Thyroid gland (tissue), 4 donors: ENCODE data around the gene PHF21B.

Source experiments
- CTCF ChIP-seq, 6 experiments: fragments of 200-600 bp in 3 of 6; fragments of 450-650 bp in 3 of 6; sonication (generic) in 3 of 6; IDR thresholded peaks; one replicate each; pipeline ENCODE4 v1.5.1; 2016 to 2019; ENCODE audit warnings: antibody characterized with exemption in 6 of 6, mild to moderate bottlenecking in 2 of 6, inconsistent platforms in 1 of 6, moderate library complexity in 1 of 6
- POLR2A ChIP-seq, 2 donors: fragments of 450-650 bp; IDR thresholded peaks; one replicate each; pipeline ENCODE4 v1.6.1; 2017; ENCODE audit warnings: antibody characterized with exemption in 2 of 2, mild to moderate bottlenecking in 2 of 2, moderate library complexity in 1 of 2

DNA sequence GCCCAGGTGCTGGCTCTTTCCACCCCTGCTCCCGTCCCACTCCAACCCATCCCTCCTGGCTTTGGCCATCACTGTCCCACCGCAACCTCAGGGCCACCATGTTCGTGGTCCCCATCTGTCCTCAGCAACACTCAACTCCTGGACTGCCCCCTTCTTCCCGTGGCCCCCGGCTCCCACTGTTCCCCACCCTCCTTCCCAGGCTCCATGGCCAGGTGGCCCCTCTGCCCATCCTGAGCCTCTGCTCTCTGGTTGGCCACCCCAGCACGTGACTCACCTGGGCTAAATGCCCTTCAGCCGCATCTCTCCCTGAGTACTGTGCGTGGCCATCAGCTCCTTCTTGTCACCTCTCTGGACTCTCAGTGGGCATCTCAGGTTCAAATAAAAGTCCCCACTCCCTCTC lies 41.6 kb upstream of the PHF21B start:
- TF ChIP-seq CTCF (IDR thresholded peaks at IDR 0.05) (no peak), POLR2A (IDR thresholded peaks at IDR 0.05) (no peak)
